GM19372 (cell line): ENCODE results near the gene SMYD3.

Experiments used
- ATAC-seq: cut with Tn5 transposase; IDR thresholded peaks from one replicate; pipeline ENCODE4 v1.9.1; 2021; ENCODE audit warnings: mild to moderate bottlenecking, low read depth, moderate library complexity; ENCODE audit not compliant: unreplicated experiment

Gene SMYD3

GRCh38 chr1:246197076-246197475, 310.0 kb downstream of the SMYD3 start:
- ATAC-seq = no peak

- no peak for ATAC-seq
Measured at GRCh38 chr1:246195296-246195695, 311.8 kb downstream of the SMYD3 start.

DNA sequence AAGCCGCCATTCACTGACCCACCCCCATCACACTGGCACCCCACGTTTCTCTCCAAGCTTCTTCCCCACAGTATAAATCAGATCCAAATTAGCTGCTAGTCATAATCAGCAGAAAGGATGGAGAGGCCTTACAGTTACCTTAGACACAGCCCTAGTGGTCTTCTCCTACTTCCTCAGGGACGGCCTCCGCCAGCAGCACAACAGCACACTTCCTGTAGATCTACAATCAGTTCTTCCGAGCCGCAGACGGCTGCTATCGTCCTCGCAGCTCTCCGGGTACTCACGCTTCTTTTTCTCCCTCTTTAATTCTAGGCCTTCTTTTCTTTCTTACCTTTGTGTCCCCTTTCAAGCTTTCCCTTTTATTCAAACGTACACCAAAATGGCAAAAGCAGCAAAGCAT, 313.5 kb downstream of the SMYD3 start:
- ATAC-seq = no peak

DNA sequence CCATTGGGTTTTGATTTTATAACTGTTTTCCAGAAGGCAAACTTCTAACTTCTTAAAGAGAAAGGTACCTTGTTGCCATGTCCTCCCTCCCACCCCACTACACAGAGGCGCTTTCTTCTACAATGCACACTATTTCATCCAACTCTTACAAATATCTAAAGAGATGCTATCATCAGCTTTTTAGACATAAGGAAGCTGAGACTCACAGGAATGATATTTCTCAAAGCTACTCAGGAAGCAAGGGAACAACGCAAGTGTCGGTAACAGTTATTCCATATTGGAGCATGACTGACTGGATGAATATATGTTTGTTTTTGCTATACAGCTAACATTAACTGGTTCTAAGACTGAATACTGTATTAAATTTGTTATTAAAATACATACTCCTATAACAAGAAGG, 318.0 kb downstream of the SMYD3 start:
- ATAC-seq = no peak

DNA sequence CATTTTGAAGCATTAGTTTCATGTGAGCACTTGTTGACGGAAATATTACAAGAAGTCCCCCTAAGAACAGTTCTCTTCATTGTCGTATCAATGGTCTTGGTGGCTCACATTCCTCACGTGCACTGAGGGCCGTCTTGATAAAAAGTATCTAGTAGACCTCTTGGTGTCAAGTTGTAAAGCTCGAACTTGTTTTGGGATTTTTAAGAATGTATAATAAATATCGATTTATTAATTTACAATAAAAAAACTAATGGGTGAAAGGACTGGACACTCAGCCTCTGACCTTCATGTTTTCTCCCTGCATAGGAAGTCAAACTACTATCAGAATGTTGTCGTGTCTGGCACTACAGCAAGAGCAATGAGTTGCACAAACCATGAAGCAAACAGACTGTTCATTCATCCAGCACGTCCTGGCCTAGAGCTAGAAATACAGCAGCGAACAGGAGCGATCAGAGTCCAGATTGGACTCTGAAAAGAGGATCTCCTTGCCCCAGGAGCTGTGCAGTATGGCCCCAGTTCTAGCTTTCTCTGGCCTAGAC, 319.2 kb downstream of the SMYD3 start:
- no peak for ATAC-seq

DNA sequence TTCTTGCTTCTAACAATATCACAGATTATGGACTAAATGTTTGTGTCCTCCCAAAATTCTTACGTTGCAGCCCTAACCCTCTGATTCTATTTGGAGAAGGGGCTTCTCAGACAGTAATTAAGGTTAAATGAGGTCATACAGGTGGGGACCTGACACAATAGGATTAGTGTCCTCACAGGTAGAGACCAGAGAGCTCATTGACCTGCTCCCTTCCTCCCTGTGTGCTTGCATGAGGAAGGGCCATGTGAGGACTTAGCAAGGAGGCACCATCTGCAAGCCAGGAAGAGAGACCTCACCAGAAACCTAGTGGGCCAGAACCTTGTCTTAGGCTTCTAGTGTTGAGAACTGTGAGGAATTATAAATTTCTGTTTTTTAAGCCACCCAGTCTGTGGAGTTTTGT, 322.6 kb downstream of the SMYD3 start:
- no peak for ATAC-seq

DNA sequence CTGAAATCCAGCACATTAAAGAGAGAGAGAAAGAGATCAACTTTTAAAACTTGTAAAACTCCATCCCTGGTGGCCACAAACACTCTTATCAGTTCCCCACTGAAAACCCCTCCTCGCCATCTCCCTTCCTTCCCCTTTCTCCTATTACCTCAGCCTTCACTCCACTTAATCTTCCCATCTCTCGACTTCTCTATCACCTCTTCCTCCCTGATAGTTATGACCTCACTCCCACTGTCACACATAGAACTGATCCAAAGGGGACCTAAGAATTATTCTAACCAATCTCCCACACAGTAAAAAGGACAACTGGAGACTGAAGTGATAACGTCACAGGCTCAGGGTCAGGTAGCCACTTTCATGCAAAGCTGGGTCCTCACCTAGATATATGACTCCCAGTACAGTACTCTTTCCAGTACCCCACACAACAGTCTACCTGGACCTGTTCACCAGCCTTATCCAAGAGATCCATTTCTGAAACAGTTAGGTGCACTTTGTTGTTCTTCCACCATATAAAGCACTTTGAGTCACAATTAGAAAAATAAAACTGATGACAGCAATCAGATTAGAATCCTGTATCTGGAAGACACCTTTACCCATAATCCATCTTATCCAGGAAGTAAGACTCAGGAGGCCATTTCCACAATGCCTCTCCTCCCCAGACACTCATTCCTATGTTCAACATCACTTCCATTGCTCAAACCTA, 324.8 kb downstream of the SMYD3 start:
- ATAC-seq = no peak

DNA sequence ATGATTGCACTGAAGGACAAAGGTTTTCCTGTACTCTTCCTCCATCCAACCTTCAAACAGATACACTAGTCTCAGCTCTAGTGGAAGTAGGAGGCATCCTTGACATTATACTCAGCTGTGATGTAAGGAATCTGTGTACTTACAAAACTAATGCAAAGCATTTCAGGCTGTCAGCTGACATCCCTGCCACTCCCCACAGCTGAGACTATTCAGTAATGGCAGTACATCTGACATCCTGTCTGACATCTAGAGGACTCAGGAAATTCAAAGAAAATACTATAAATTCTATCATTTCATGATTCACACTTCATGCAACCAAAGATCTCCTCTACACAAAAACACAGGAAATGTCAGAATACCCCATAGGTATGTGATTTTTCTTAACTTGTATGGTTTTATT, 325.8 kb downstream of the SMYD3 start:
- ATAC-seq = no peak

DNA sequence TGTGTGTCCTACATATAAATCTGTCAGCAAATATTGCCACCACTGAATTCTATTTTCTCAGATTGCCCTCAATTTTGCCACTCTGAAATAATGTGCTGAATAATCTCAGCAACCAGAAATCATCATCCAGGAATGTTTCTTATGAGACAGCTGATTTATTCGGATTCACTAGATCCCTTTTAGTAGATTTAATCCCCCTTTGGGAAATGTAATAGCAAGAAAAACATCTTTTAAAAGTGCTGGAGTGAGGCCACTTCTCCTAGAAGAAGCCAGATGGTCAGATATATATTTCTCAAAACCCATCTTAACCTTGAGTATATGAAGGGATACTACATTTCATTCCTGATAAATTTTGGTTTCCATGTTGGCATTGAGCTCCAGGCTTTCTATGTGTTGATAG, 327.7 kb downstream of the SMYD3 start:
- ATAC-seq = no peak

DNA sequence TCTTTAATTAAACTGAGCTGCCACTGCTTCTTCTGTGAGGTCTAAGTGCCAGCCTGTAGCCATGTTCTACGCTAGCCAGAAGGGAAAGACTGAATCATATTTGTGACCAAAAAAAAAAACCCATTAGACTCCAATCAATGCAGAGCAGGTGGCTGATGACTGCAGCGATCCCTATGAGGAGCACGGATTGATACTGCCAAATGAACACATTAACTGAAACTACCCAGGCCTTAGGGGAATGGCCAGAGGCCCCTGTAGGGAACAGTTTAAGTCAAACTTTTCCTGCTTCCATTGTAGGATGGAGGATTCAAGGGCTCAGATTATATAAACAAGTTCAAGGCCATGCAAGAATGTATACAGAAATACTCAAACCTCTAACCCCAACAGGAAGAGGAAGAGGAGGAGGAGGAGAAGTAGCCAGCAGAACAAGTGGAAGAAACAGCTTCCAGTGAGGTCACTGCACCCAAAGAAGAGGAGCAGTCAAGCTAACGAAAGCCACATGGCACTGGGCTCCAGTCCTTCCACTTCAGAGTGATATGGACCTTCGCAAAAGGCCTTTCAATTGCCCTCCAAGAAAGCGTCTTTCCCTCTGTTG, 328.3 kb downstream of the SMYD3 start:
- ATAC-seq = no peak

GRCh38 chr1:246176126-246177024, 330.7 kb downstream of the SMYD3 start:
- no peak for ATAC-seq

GRCh38 chr1:246170574-246171261, 336.4 kb downstream of the SMYD3 start:
- ATAC-seq = peak; percentile 72

DNA sequence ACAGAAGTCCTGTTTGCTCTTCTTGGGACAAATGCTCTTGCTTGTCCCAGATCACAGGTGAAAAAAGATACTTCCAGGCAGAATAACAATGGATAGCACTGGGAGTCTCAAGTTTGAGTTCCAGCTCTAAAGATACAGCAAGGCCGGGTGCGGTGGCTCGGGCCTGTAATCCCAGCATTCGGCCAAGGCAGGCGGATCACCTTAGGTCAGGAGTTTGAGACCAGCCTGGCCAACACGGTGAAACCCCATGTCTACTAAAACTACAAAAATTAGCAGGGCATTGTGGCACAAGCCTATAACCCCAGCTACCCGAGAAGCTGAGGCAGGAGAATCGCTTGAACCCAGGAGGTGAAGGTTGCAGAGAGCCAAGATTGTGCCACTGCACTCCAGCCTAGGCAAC, 337.6 kb downstream of the SMYD3 start:
- no peak for ATAC-seq

DNA sequence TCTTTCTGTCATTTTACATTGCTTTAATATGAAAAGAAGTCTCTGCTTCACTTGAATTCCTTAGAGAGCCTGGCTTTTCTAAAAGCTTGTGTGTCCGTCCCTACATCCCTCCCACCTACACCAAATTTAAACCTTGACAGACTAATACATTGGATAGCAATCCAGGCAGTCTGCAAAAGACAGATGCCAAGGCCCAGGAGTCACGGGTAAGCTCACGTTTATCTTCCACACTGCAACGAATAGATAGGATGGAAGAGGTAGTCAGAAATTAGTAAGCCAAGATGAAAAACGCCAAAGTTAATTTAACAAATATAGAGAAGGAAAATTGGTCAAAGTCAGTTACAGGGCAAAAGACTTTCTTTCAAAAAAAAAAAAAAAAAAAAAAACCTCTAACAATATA, 338.1 kb downstream of the SMYD3 start:
- ATAC-seq = no peak

- ATAC-seq = no peak
Measured at GRCh38 chr1:246166841-246167240, 340.2 kb downstream of the SMYD3 start.

GRCh38 chr1:246165826-246166709, 341.0 kb downstream of the SMYD3 start:
- no peak for ATAC-seq

GRCh38 chr1:246164764-246165163, 342.3 kb downstream of the SMYD3 start:
- no peak for ATAC-seq

DNA sequence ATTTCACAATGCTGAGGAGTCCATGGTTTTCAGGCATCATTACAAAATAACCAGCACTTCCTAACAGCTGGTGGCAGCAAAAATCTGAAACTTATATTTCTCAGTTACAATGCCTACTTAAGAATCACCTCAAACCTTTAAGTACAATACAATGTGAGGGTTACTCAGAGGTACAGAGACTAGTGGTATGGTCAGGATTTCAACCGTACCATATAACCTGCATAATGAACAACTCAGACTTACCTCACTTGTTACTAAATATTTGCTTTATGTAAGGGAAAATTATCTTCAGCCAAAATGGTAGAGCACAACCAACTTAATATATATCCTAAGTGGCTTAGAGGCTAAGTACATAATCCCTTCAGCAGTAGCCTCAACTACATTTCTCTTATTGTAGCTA, 344.5 kb downstream of the SMYD3 start:
- ATAC-seq = no peak

DNA sequence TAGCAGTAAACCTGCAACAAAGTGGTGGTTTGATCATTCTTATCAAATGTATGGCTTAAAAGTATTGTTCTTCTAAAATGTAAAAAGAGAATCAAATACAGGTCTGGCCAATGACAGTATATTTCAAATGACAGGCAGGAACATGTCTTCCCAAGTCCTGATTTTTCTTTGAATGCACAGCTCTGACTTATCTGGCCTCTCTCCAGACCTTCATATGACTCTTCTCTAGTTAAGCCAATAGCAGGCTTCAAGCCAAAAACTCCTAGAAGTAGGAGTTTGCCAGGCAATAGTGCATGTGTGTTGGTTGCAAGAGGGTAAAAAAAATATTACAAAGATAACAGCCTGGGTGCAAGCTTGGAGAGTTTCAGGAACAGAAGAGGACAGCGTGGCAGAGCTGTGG, 345.5 kb downstream of the SMYD3 start:
- ATAC-seq = no peak

DNA sequence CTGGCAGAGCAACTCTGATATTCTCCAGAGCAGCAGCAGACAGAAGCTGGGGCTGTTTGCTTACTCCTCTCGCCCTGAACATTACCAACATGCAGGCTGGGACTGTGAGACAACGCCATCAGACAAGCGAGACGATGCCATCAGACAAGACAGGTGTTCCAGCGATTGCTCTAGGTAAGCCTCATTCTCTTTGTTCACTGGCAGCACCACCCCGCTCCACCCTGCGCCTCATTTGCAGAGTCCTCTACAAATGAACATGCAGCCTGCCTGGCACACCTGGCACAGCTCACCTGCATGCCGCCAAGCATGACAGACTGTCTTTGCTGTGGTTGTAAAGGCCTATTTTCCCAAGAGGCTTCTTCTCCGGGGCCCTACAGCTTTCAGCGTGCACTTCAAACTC, 346.2 kb downstream of the SMYD3 start:
- no peak for ATAC-seq
